ENCODE results near the gene PPP1R1A. TPM values are rescaled to one million over a fixed set of nuclear protein-coding genes. Genes with fewer than 3 reads are reported as not detected.

Gene PPP1R1A
- total and polyA plus RNA-seq, 9 of the 15 experiments (the other 6 are each of a cell fraction or from before 2014, with no cell fraction given) = not detected

- TF ChIP-seq TRIM25 (IDR thresholded peaks at IDR 0.05; ENCODE audit: borderline replicate concordance) = no peak
- TF ChIP-seq ZNF778 (CRISPR knock-in tag; IDR thresholded peaks at IDR 0.05) = no peak
These were observed 15.4 kb upstream of the PPP1R1A start (continued) for GRCh38 chr12:54603872-54604271.

GRCh38 chr12:54603173-54603814 lies 14.8 kb upstream of the PPP1R1A start:
- BruUV-seq (replicated peaks) = no TSS peak
- POLR2A ChIA-PET = no interaction called here
- no peak for TF ChIP-seq CREB1 (IDR thresholded peaks at IDR 0.05)
- no peak for TF ChIP-seq CREB1 (CRISPR knock-in tag; IDR thresholded peaks at IDR 0.05)
- TF ChIP-seq RAD21 (CRISPR knock-in tag; conservative IDR thresholded peaks at IDR 0.05 in 1 of 2, IDR thresholded peaks at IDR 0.05 in 1 of 2) = peak in 1 of 2 experiments; percentile 53; a peak in 2 of 4 replicates
- no peak for TF ChIP-seq RERE (CRISPR knock-in tag; IDR thresholded peaks at IDR 0.05; ENCODE audit: borderline replicate concordance)
- peak; percentile 33; the same call in 1 of the 2 replicates for TF ChIP-seq GABPA (tag; conservative IDR thresholded peaks at IDR 0.05; ENCODE audit: low read depth)
- 0 out of 4 replicates have a peak, but pooled peaks of 1 of the 2 experiments have one; percentile 27 for TF ChIP-seq MAZ (CRISPR knock-in tag; conservative IDR thresholded peaks at IDR 0.05 in 1 of 2, IDR thresholded peaks at IDR 0.05 in 1 of 2)
- TF ChIP-seq CREM (IDR thresholded peaks at IDR 0.05; ENCODE audit: low read depth) = 0 out of 2 replicates have a peak, but pooled peaks have one; percentile 22

More at GRCh38 chr12:54603173-54603814, 14.8 kb upstream of the PPP1R1A start:
- intact Hi-C loops (cut with micrococcal nuclease) (loop anchor here (5.0 to 10.0 kb wide), 2 partner anchors 54 to 352 kb away; no protein-coding TSS in a partner anchor), in situ Hi-C loops (cut with MboI) (no loop called here)
- Histone ChIP-seq H3K27ac (ENCODE audit: extremely low read depth, low read depth, low read length) (no peak overlapping the region), H4K20me1 (replicated peaks; ENCODE audit: control insufficient read depth, insufficient read depth, low read length) (no peaks in the 10 kb centered on the region; the same call in 1 of the 2 replicates), H3K4me3 (no peak overlapping the region), H3K27me3 (ENCODE audit: control insufficient read depth in 2 of 2, insufficient read depth in 2 of 2, low read length in 2 of 2) (peaks cover 0 to 5% of the 10 kb centered on the region in 2 experiments; a peak in 2 of 5 replicates), H3K9me3 (replicated peaks; ENCODE audit: control insufficient read depth, insufficient read depth, low read depth, low read length) (no peaks in the 10 kb centered on the region), H3K36me3 (ENCODE audit: control insufficient read depth, insufficient read depth, low read length) (no peaks in the 10 kb centered on the region), H3K79me2 (ENCODE audit: control insufficient read depth, insufficient read depth, low read length) (no peaks in the 10 kb centered on the region), H3K9me1 (ENCODE audit: control insufficient read depth, insufficient read depth, low read length) (no peaks in the 10 kb centered on the region), H3K9ac (ENCODE audit: insufficient read depth in 1 of 2, low read depth in 2 of 2, low read length in 2 of 2) (no peak overlapping the region), H3K4me2 (ENCODE audit: insufficient read depth, low read length) (no peak overlapping the region), H3K4me1 (replicated peaks in 1 of 2; ENCODE audit: control insufficient read depth in 2 of 2, insufficient read depth in 2 of 2, low read length in 2 of 2) (no peaks in the 10 kb centered on the region; a peak in 2 of 5 replicates), H2AFZ (ENCODE audit: low read depth, low read length) (no peak overlapping the region)
- 17% methylated on average over 8 of the region's 8 CpGs for WGBS (ENCODE audit: insufficient coverage, low coverage, missing lambda C conversion rate)
- CTCF ChIA-PET (ENCODE audit: low intra/inter-chr PET ratio) = interaction anchor here (1.1 to 1.2 kb wide), 2 partner anchors 24 to 470 kb away, joined by 3 to 5 read pairs; no protein-coding TSS in a partner anchor
- ATAC-seq (peak; percentile 98), DNase-seq (ENCODE audit: extremely low read depth in 1 of 4, low spot score in 3 of 4) (peak; percentile 72 to 79 (median 77)), FAIRE-seq (peak; percentile 97)
